Psoas muscle (tissue), 8 donors: ENCODE results near the gene LMOD1. TPM values are rescaled to one million over a fixed set of nuclear protein-coding genes. Genes with fewer than 3 reads are reported as not detected.

Experiments used
- ATAC-seq, 4 donors: fragments of 200-7000 bp; cut with Tn5 transposase; one replicate each; pipeline ENCODE4 v1.9.1; 2020; ENCODE audit warnings: moderate library complexity in 3 of 4, mild to moderate bottlenecking in 2 of 4
- DNase-seq, 2 donors: peaks; one replicate each; pipeline ENCODE4 v3.0.0-alpha.2; 2020
- H3K27ac ChIP-seq: fragments of 200-600 bp; one replicate; pipeline ENCODE4 v1.8.0; 2022
- H3K27me3 ChIP-seq, 3 donors: fragments of 200-600 bp in 1 of 3; one replicate each; pipeline versions ENCODE4 v1.6.1 to v1.8.0; 2013 to 2022; ENCODE audit warnings: low read length in 2 of 3, mild to moderate bottlenecking in 2 of 3, moderate library complexity in 1 of 3; ENCODE audit not compliant: insufficient read depth in 3 of 3
- H3K36me3 ChIP-seq, 2 donors: fragments of 200-600 bp in 1 of 2; one replicate each; pipeline versions ENCODE4 v1.6.1 to v1.8.0; 2013 to 2022; ENCODE audit warnings: low read depth in 1 of 2, mild to moderate bottlenecking in 1 of 2, moderate library complexity in 1 of 2; ENCODE audit not compliant: insufficient read depth in 1 of 2
- H3K4me1 ChIP-seq: fragments of 200-600 bp; one replicate; pipeline ENCODE4 v1.8.0; 2022
- H3K4me3 ChIP-seq: fragments of 200-600 bp; one replicate; pipeline ENCODE4 v1.8.0; 2022; ENCODE audit warnings: mild to moderate bottlenecking
- H3K9me3 ChIP-seq: fragments of 200-600 bp; one replicate; pipeline ENCODE4 v1.8.0; 2022
- CTCF ChIP-seq: fragments of 200-600 bp; IDR thresholded peaks from one replicate; pipeline ENCODE4 v1.8.0; 2022; ENCODE audit warnings: antibody characterized with exemption
- WGBS, 3 donors: extraction: QIAGEN DNeasy Blood & Tissue Kit; methylation state at CpG; one replicate each; pipeline versions ENCODE4 v1.1.6 to v1.1.7; 2013; 5-methylcytosine and 5-hydroxymethylcytosine counted together
- intact Hi-C, 2 donors: fragments of 100-400 bp; cut with DNase I; formaldehyde crosslinking; loops; one replicate each; pipeline versions ENCODE4 v1.11.0 to v1.14.2; 2022
- polyA plus RNA-seq, 3 donors: library from polyadenylated mRNA; stranded (reverse); fragments of 200-250 nt; gene quantifications; one replicate each; pipeline ENCODE4 v1.2.3, GENCODE V29; 2013
- total RNA-seq, 4 donors: library from RNA; stranded (reverse); fragmentation: NEBNext Ultra II Directional in 2 of 4; extraction: Animal tissue kit (Norgen Biotek cat#: 25700) in 2 of 4; gene quantifications; one replicate each; pipeline versions ENCODE4 v1.2.1 to v1.2.4, GENCODE V29; 2021 to 2023
- donor health status: healthy with polysubstance abuse.
- donor health status: DM: no; HTN: no; CAD: no; lungs with moderate emphysema.
- donor health status: Bipolar disorder and iron deficiency.
- donor health status: healthy.
- donor health status: DM: yes; HTN: yes; CAD: no.
- donor health status: DM: no; HTN: no; CAD: no.
- donor health status: DM: no; HTN: no; CAD: no.
- donor health status: DM: yes; HTN: yes; CAD: no.

LMOD1 gene
- total and polyA plus RNA-seq, 7 donors: 4.9 to 45.4 (median 15.5) TPM

GRCh38 chr1:201849372-201850052 lies 96.8 kb downstream of the LMOD1 start:
- ATAC-seq: peak in 1 of 4 donors; percentile 29
- TF ChIP-seq CTCF: no peak
- 47 to 83% (median 65%) methylated on average over 2 of the region's 2 CpGs for WGBS, 3 donors
- no peaks in the 10 kb centered on the region for H3K9me3 ChIP-seq
- intact Hi-C loops: no loop called here
- no peaks in the 10 kb centered on the region for H3K27me3 ChIP-seq
- DNase-seq: no peak
- H3K4me1 ChIP-seq: peaks cover 8% of the 10 kb centered on the region
- peaks cover 0 to 73% of the 10 kb centered on the region in 2 donors for H3K36me3 ChIP-seq
- H3K4me3 ChIP-seq: no peak overlapping the region
- H3K27ac ChIP-seq: peak overlapping the region; percentile 43

GRCh38 chr1:201848230-201848629 lies 98.1 kb downstream of the LMOD1 start:
- Histone ChIP-seq H3K36me3 (peaks cover 0 to 61% of the 10 kb centered on the region in 2 donors), H3K27me3 (no peaks in the 10 kb centered on the region), H3K4me1 (peaks cover 8% of the 10 kb centered on the region), H3K4me3 (no peak overlapping the region), H3K27ac (no peak overlapping the region), H3K9me3 (no peaks in the 10 kb centered on the region)
- intact Hi-C loops: no loop called here
- DNase-seq (no peak), ATAC-seq (no peak)
- WGBS, 3 donors: 94 to 99% (median 95%) methylated on average over 6 of the region's 6 CpGs
- no peak for TF ChIP-seq CTCF

GRCh38 chr1:201847150-201847549 lies 99.2 kb downstream of the LMOD1 start:
- peaks cover 0 to 50% of the 10 kb centered on the region in 2 donors for H3K36me3 ChIP-seq
- DNase-seq: no peak
- intact Hi-C loops: no loop called here
- peaks cover 8% of the 10 kb centered on the region for H3K4me1 ChIP-seq
- H3K9me3 ChIP-seq: no peaks in the 10 kb centered on the region
- 11 to 36% (median 23%) methylated on average over 1 of the region's 1 CpG for WGBS, 3 donors
- no peak overlapping the region for H3K4me3 ChIP-seq
- ATAC-seq: no peak
- no peak overlapping the region for H3K27ac ChIP-seq
- no peaks in the 10 kb centered on the region for H3K27me3 ChIP-seq
- no peak for TF ChIP-seq CTCF

Other genes starting within 250 kb of the LMOD1 start
- 10 to 100 TPM; 20.1 to 26.9 (median 22.6) TPM for gene IPO9, start 117.4 kb downstream of the LMOD1 start, total RNA-seq
- gene IPO9, start 117.4 kb downstream of the LMOD1 start, polyA plus RNA-seq: 10 to 100 TPM in 1 of 3 donors, 1 to 10 TPM in 2; 6.6 to 12.1 (median 7.5) TPM
- 100 to 1,000 TPM; 105 to 157 (median 137) TPM for gene SHISA4, start 57.6 kb downstream of the LMOD1 start, total RNA-seq
- gene SHISA4, start 57.6 kb downstream of the LMOD1 start, polyA plus RNA-seq: 100 to 1,000 TPM in 2 of 3 donors, 10 to 100 TPM in 1; 74.8 to 264 (median 151) TPM
- 100 to 1,000 TPM in 1 of 4 donors, 10 to 100 TPM in 3; 45.4 to 132 (median 68.4) TPM for gene TIMM17A, start 9.0 kb upstream of the LMOD1 start, total RNA-seq
- gene TIMM17A, start 9.0 kb upstream of the LMOD1 start, polyA plus RNA-seq: 100 to 1,000 TPM in 2 of 3 donors, 10 to 100 TPM in 1; 79.6 to 176 (median 163) TPM
- 10 to 100 TPM; 12.8 to 18.7 (median 14.6) TPM for gene RNPEP, start 36.1 kb upstream of the LMOD1 start, total RNA-seq
- gene RNPEP, start 36.1 kb upstream of the LMOD1 start, polyA plus RNA-seq: 10 to 100 TPM in 1 of 3 donors, 1 to 10 TPM in 2; 6.2 to 16.9 (median 9.7) TPM
- 1 to 10 TPM in 1 of 4 donors, under 1 TPM in 3; 0.22 to 1.4 (median 0.50) TPM for gene ELF3, start 64.0 kb upstream of the LMOD1 start, total RNA-seq
- gene ELF3, start 64.0 kb upstream of the LMOD1 start, polyA plus RNA-seq: under 1 TPM; 0.21 to 0.42 (median 0.25) TPM
- not detected for gene GPR37L1, start 176.4 kb upstream of the LMOD1 start, total RNA-seq
- under 1 TPM; 0.01 TPM for gene GPR37L1, start 176.4 kb upstream of the LMOD1 start, polyA plus RNA-seq
- gene ARL8A, start 198.2 kb upstream of the LMOD1 start, total RNA-seq: 10 to 100 TPM; 53.1 to 70.6 (median 62.3) TPM
- gene ARL8A, start 198.2 kb upstream of the LMOD1 start, polyA plus RNA-seq: 10 to 100 TPM; 26.6 to 34.0 (median 26.6) TPM
- gene PTPN7, start 214.1 kb upstream of the LMOD1 start, total RNA-seq: 1 to 10 TPM in 1 of 4 donors, under 1 TPM in 3; 0.32 to 1.0 (median 0.45) TPM
- gene PTPN7, start 214.1 kb upstream of the LMOD1 start, polyA plus RNA-seq: under 1 TPM; 0.10 to 0.17 (median 0.13) TPM
- gene LGR6, start 247.3 kb upstream of the LMOD1 start, total RNA-seq: under 1 TPM in 1 of 4 donors, not detected in 3; 0.19 TPM
- gene LGR6, start 247.3 kb upstream of the LMOD1 start, polyA plus RNA-seq: under 1 TPM; 0.12 to 0.20 (median 0.13) TPM